HL-60 (cell line): ENCODE results near the gene LENG9.

Experiments
- DNase-seq, 2 experiments: peaks; one replicate each; pipeline ENCODE4 v3.0.0-alpha.2; 2010 to 2020; ENCODE audit warnings: low read depth in 1 of 2, low spot score in 1 of 2
- H3K27ac ChIP-seq: fragments of 250-450 bp; sonication (Bioruptor Pico); replicated peaks from 2 replicates; pipeline ENCODE4 v1.5.1; 2020; ENCODE audit warnings: mild to moderate bottlenecking, moderate library complexity
- H3K27me3 ChIP-seq: fragments of 250-450 bp; sonication (Bioruptor Pico); 2 replicates; pipeline ENCODE4 v1.5.1; 2021; ENCODE audit warnings: mild to moderate bottlenecking, moderate library complexity; ENCODE audit not compliant: insufficient read depth, poor library complexity, severe bottlenecking
- H3K4me3 ChIP-seq: replicated peaks from 2 replicates; pipeline ENCODE4 v1.5.1; 2011; ENCODE audit warnings: mild to moderate bottlenecking, control low read depth, low read length; ENCODE audit not compliant: insufficient read depth
- GABPA ChIP-seq: IDR thresholded peaks from 2 replicates; pipeline ENCODE4 v1.6.1; 2012; ENCODE audit warnings: low read depth
- POLR2AphosphoS5 ChIP-seq: IDR thresholded peaks from 2 replicates; pipeline ENCODE4 v1.6.1; 2012; ENCODE audit warnings: low read depth
- SPI1 ChIP-seq: IDR thresholded peaks from 2 replicates; pipeline ENCODE4 v1.6.1; 2012; ENCODE audit warnings: low read depth, mild to moderate bottlenecking, borderline replicate concordance
- TF ChIP-seq, protein P1 (sequence below): IDR thresholded peaks from one replicate; pipeline ENCODE4 v1.5.1; 2011; ENCODE audit warnings: low read length, control low read depth, inconsistent platforms; ENCODE audit not compliant: insufficient read depth
- TF ChIP-seq, protein P2 (sequence below): IDR thresholded peaks from 2 replicates; pipeline ENCODE4 v1.6.1; 2012; ENCODE audit warnings: low read depth; ENCODE audit not compliant: insufficient replicate concordance

Gene LENG9

GRCh38 chr19:54429176-54429495 is 34.4 kb downstream of the LENG9 start:
- H3K27ac ChIP-seq = no peak overlapping the region
- DNase-seq = no peak
- TF ChIP-seq SPI1 = no peak
- no peak for TF ChIP-seq GABPA
- TF ChIP-seq, protein P1, sequence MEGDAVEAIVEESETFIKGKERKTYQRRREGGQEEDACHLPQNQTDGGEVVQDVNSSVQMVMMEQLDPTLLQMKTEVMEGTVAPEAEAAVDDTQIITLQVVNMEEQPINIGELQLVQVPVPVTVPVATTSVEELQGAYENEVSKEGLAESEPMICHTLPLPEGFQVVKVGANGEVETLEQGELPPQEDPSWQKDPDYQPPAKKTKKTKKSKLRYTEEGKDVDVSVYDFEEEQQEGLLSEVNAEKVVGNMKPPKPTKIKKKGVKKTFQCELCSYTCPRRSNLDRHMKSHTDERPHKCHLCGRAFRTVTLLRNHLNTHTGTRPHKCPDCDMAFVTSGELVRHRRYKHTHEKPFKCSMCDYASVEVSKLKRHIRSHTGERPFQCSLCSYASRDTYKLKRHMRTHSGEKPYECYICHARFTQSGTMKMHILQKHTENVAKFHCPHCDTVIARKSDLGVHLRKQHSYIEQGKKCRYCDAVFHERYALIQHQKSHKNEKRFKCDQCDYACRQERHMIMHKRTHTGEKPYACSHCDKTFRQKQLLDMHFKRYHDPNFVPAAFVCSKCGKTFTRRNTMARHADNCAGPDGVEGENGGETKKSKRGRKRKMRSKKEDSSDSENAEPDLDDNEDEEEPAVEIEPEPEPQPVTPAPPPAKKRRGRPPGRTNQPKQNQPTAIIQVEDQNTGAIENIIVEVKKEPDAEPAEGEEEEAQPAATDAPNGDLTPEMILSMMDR = no peak
- TF ChIP-seq POLR2AphosphoS5 = no peak
- TF ChIP-seq, protein P2, sequence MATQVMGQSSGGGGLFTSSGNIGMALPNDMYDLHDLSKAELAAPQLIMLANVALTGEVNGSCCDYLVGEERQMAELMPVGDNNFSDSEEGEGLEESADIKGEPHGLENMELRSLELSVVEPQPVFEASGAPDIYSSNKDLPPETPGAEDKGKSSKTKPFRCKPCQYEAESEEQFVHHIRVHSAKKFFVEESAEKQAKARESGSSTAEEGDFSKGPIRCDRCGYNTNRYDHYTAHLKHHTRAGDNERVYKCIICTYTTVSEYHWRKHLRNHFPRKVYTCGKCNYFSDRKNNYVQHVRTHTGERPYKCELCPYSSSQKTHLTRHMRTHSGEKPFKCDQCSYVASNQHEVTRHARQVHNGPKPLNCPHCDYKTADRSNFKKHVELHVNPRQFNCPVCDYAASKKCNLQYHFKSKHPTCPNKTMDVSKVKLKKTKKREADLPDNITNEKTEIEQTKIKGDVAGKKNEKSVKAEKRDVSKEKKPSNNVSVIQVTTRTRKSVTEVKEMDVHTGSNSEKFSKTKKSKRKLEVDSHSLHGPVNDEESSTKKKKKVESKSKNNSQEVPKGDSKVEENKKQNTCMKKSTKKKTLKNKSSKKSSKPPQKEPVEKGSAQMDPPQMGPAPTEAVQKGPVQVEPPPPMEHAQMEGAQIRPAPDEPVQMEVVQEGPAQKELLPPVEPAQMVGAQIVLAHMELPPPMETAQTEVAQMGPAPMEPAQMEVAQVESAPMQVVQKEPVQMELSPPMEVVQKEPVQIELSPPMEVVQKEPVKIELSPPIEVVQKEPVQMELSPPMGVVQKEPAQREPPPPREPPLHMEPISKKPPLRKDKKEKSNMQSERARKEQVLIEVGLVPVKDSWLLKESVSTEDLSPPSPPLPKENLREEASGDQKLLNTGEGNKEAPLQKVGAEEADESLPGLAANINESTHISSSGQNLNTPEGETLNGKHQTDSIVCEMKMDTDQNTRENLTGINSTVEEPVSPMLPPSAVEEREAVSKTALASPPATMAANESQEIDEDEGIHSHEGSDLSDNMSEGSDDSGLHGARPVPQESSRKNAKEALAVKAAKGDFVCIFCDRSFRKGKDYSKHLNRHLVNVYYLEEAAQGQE = no peak

GRCh38 chr19:54428323-54429175 is 35.0 kb downstream of the LENG9 start:
- peaks cover 24% of the 10 kb centered on the region for H3K27me3 ChIP-seq
- no peak overlapping the region for H3K27ac ChIP-seq
- TF ChIP-seq, protein P2 = no peak
- TF ChIP-seq POLR2AphosphoS5 (no peak), SPI1 (no peak), GABPA (no peak)
- TF ChIP-seq, protein P1 = no peak
- H3K4me3 ChIP-seq = no peak overlapping the region
- DNase-seq = no peak

More at GRCh38 chr19:54429176-54429495, 34.4 kb downstream of the LENG9 start:
- Histone ChIP-seq H3K27me3 (peaks cover 22% of the 10 kb centered on the region), H3K4me3 (no peak overlapping the region)

GRCh38 chr19:54427586-54427985 is 36.0 kb downstream of the LENG9 start:
- TF ChIP-seq POLR2AphosphoS5 (no peak), SPI1 (no peak), GABPA (no peak)
- TF ChIP-seq, protein P2 = no peak
- TF ChIP-seq, protein P1 = no peak
- peaks cover 22% of the 10 kb centered on the region for H3K27me3 ChIP-seq
- H3K4me3 ChIP-seq = no peak overlapping the region
- no peak for DNase-seq
- no peak overlapping the region for H3K27ac ChIP-seq
